Erythroblast (primary cell): ENCODE measurements around the gene LETM1.

Source experiments
- GATA1 ChIP-seq: IDR thresholded peaks from 2 replicates; pipeline ENCODE4 v1.6.1; 2011; ENCODE audit warnings: low read depth, mild to moderate bottlenecking, control low read depth, low read length, moderate library complexity
- POLR2A ChIP-seq: IDR thresholded peaks from 2 replicates; pipeline ENCODE4 v1.6.1; 2011; ENCODE audit warnings: mild to moderate bottlenecking, low read length

- TF ChIP-seq POLR2A = no peak
- TF ChIP-seq GATA1 = no peak
Measured at GRCh38 chr4:1795299-1796195, 60.4 kb downstream of the LETM1 start.
